Activated T-cell treated with anti-CD3 and anti-CD28 coated beads, Interleukin-2, amount 50 U/mL, for 4 hours (primary cell): ENCODE data around the gene HOXA5. TPM values are rescaled to one million over a fixed set of nuclear protein-coding genes. Genes with fewer than 3 reads are reported as not detected.

Experiments used
- ATAC-seq, 2 donors: fragments of 200-7000 bp; cut with Tn5 transposase; one replicate each; pipeline ENCODE4 v1.10.0; 2021
- DNase-seq: peaks from one replicate; pipeline ENCODE4 v3.0.0-alpha.2; 2020
- H3K27me3 Mint-ChIP-seq: one replicate; pipeline ENCODE4 v1.8.0; 2021; ENCODE audit warnings: low read depth, mixed read lengths
- H3K36me3 Mint-ChIP-seq: one replicate; pipeline ENCODE4 v1.8.0; 2022; ENCODE audit warnings: mixed read lengths; ENCODE audit not compliant: insufficient read depth
- H3K4me1 Mint-ChIP-seq: one replicate; pipeline ENCODE4 v1.8.0; 2021; ENCODE audit warnings: low read depth, mixed read lengths
- H3K4me3 Mint-ChIP-seq: one replicate; pipeline ENCODE4 v1.8.0; 2021; ENCODE audit warnings: mild to moderate bottlenecking, moderate library complexity, mixed read lengths
- H3K9me3 Mint-ChIP-seq: one replicate; pipeline ENCODE4 v1.8.0; 2021; ENCODE audit warnings: mixed read lengths
- total RNA-seq, 3 donors: library from RNA; stranded (reverse); gene quantifications; one replicate each; pipeline ENCODE4 v1.2.1, GENCODE V29; 2021

Gene HOXA5
- total RNA-seq, 3 donors from 2014 or later, result not detected

DNA sequence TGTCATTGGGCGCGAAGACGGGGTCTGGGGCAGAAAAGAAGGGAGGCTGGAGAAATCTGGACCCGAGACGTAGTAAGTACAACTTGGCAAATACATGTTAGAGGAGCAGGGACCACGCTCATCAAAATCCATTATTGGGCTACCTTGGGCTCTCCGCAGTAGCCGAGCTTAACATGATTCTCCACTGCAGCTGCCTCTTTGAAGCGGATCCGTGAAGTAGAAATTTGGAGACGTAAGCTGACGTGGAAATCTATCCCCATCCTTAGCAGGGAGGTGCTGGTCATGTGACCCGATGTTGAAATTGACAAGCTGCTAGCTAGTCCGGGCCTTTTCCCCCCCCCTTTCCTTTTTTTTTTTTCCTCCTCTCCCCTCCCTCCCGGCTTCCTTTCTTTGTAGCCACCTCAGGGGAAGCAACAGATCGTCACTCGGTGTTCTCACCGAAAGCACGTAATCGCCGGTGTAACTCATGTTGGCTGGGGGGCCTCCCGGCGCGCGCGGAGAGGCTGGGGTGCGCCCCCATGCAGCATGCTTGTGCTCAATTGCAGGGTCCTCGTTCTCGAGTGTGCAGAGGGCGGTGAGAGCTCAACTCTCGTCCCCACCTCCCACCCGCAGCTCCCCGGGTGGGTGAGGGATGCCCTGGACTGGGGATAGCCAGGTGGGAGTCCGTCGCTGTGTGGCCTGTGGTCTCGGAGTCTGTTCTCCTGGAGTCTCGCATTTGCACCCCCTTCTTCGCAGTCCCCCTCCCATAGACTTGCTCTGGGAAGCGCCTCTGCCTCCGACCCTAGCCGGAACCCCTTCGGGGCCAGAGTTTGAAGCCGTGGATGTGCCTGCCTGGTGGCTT lies 41.8 kb upstream of the HOXA5 start, which contains the start of gene HOXA11:
Gene HOXA11 (minus strand): TSS at position 220 of the 841 bp plus-strand sequence. CDS start 88 bp downstream, at position 132.
- Mint-ChIP-seq H3K4me1 (peaks cover 46% of the 10 kb centered on the region), H3K36me3 (no peaks in the 10 kb centered on the region), H3K9me3 (no peaks in the 10 kb centered on the region), H3K27me3 (peaks cover 87% of the 10 kb centered on the region), H3K4me3 (peak within 1 kb of the TSS; percentile 64)
- ATAC-seq (no peak), DNase-seq (no peak)

GRCh38 chr7:27184337-27185012 lies 41.0 kb upstream of the HOXA5 start:
- Mint-ChIP-seq H3K36me3 (no peaks in the 10 kb centered on the region), H3K27me3 (peaks cover 84% of the 10 kb centered on the region), H3K4me3 (peak overlapping the region; percentile 64), H3K4me1 (peaks cover 47% of the 10 kb centered on the region), H3K9me3 (no peaks in the 10 kb centered on the region)
- ATAC-seq (no peak), DNase-seq (no peak)

- DNase-seq (no peak), ATAC-seq (no peak)
- peaks cover 44% of the 10 kb centered on the region for H3K4me1 Mint-ChIP-seq
- H3K9me3 Mint-ChIP-seq, result no peaks in the 10 kb centered on the region
- H3K36me3 Mint-ChIP-seq, result no peaks in the 10 kb centered on the region
- peak overlapping the region; percentile 61 for H3K4me3 Mint-ChIP-seq
- H3K27me3 Mint-ChIP-seq, result peaks cover 85% of the 10 kb centered on the region
Observed at GRCh38 chr7:27183682-27184336, 40.3 kb upstream of the HOXA5 start.

DNA sequence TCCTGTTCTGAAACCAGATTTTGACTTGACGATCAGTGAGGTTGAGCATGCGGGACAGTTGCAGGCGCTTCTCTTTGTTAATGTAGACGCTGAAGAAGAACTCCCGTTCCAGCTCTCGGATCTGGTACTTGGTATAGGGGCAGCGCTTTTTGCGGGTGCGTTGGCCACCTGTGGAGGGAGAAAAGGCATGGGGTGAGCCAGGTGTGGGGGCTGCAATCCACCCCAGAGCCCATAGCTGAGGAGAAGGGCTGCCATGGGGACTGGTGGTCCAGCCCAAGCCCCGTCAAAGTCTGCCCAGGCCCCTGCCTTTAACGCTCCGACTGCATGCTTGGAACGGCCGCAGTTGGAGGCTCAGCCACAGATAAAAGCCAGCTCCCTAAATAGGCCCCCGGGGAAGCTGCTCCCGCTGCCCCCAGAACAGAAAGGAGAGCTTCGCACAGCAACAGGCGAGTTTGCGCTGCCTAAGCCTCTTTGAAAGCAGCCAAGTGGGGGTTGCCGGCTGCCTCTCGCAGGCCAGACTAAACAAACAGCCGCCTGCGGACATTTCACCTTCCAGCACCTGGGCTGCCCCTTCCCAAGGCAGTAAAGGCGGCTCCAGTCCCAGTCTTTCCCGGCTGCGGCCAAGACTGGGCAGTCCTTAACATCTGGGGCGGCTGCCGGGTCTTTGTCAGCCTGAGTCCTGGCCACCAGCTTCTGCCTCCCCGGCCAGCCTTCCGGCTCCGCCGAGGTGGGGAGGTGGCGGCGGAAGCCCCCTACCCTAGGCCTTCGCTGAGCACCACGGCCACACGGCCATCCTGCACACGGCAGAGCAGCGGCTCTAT lies 39.6 kb upstream of the HOXA5 start:
- DNase-seq (no peak), ATAC-seq (no peak)
- Mint-ChIP-seq H3K4me1 (peaks cover 37% of the 10 kb centered on the region), H3K36me3 (no peaks in the 10 kb centered on the region), H3K9me3 (no peaks in the 10 kb centered on the region), H3K4me3 (no peak overlapping the region), H3K27me3 (peaks cover 82% of the 10 kb centered on the region)

DNA sequence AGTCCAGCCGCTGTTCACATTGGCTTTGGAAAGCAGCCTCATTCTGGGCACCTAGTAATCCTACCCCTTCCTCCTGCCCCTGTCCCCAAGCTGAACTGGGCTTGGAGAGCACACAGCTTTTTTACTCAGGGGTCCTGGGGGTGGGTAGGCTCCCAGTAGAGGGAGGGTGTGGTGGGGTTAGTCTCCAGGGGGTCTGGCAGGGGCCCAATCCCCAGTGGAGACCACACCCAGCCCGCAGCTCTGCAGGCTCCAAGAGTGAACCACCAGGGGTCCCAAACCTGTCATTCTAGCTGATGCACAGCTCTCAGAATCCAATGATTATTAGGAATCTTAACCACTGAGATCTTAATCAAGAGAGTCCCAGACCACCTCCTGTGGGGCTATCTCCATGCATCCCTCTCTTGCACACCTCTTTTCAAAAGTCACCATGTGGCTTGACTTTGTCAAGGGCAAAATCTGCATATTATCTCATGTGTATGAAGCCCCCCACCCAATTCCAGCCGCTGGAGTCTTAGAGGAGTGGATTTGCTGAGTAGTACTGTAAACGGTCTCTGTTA lies 38.9 kb upstream of the HOXA5 start:
- peaks cover 82% of the 10 kb centered on the region for H3K27me3 Mint-ChIP-seq
- H3K4me3 Mint-ChIP-seq, result no peak overlapping the region
- ATAC-seq (no peak), DNase-seq (no peak)
- H3K36me3 Mint-ChIP-seq, result no peaks in the 10 kb centered on the region
- H3K9me3 Mint-ChIP-seq, result no peaks in the 10 kb centered on the region
- H3K4me1 Mint-ChIP-seq, result peaks cover 30% of the 10 kb centered on the region

DNA sequence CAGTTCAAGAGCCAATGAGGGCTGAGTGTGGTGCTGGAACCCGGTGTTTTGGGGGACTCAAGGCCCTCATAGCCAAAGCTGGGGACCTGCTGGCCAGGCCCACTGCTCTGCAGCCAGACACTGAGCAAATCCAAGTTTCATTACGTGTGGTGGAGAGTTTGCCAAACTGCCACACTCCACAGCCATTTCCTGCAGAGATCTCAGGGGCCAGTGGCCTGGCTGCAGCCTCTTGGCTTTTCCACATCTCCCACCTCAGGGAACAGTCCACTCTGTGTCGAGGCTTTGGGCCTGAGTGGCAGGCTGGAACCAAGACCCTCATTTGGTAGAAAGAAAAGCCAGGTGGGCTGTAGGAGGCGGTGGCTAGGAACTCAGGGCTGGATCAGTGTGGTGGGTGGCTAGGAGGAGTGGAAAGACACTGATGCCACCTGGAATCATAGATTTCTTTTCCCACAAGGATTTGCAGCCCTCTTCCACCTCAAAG lies 38.4 kb upstream of the HOXA5 start:
- no peaks in the 10 kb centered on the region for H3K9me3 Mint-ChIP-seq
- ATAC-seq, result no peak
- peaks cover 81% of the 10 kb centered on the region for H3K27me3 Mint-ChIP-seq
- H3K4me1 Mint-ChIP-seq, result peaks cover 28% of the 10 kb centered on the region
- DNase-seq, result no peak
- H3K4me3 Mint-ChIP-seq, result no peak overlapping the region
- no peaks in the 10 kb centered on the region for H3K36me3 Mint-ChIP-seq

GRCh38 chr7:27180431-27181420 lies 37.2 kb upstream of the HOXA5 start:
- Mint-ChIP-seq H3K4me1 (peaks cover 22% of the 10 kb centered on the region), H3K27me3 (peaks cover 81% of the 10 kb centered on the region), H3K4me3 (no peak overlapping the region), H3K9me3 (no peaks in the 10 kb centered on the region), H3K36me3 (no peaks in the 10 kb centered on the region)
- ATAC-seq (no peak), DNase-seq (no peak)

- peak; percentile 68 to 70 for ATAC-seq
Observed at GRCh38 chr7:27179503-27180430, 36.3 kb upstream of the HOXA5 start.

GRCh38 chr7:27179030-27179429 lies 35.5 kb upstream of the HOXA5 start:
- Mint-ChIP-seq H3K4me1 (peaks cover 11% of the 10 kb centered on the region), H3K36me3 (no peaks in the 10 kb centered on the region), H3K4me3 (no peak overlapping the region), H3K27me3 (peaks cover 80% of the 10 kb centered on the region), H3K9me3 (no peaks in the 10 kb centered on the region)
- ATAC-seq, result no peak
- no peak for DNase-seq

More at GRCh38 chr7:27179503-27180430, 36.3 kb upstream of the HOXA5 start:
- Mint-ChIP-seq H3K4me3 (peak overlapping the region; percentile 0), H3K36me3 (no peaks in the 10 kb centered on the region), H3K27me3 (peaks cover 80% of the 10 kb centered on the region), H3K4me1 (peaks cover 16% of the 10 kb centered on the region), H3K9me3 (no peaks in the 10 kb centered on the region)
- DNase-seq, result peak; percentile 55

DNA sequence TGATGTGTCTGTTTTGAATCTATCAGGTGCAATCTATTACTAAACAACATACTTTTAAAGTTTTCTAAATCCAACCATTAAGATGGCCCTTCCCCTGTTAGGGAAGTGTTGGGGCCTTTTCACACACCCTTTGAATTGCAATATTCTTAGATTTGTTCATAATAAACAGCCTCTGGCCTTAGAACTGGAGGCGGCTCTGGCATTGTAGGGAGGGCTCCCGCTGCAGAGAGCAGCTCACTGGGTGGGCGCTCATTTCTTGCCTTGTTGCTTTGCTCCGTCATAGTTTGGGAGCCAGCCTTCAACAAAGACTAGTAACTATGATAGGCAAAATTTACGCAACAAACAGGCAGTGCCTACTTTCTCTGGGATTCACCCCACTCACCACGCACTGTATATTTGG lies 34.9 kb upstream of the HOXA5 start:
- ATAC-seq, result no peak
- H3K4me3 Mint-ChIP-seq, result no peak overlapping the region
- H3K4me1 Mint-ChIP-seq, result peaks cover 7% of the 10 kb centered on the region
- peaks cover 74% of the 10 kb centered on the region for H3K27me3 Mint-ChIP-seq
- no peaks in the 10 kb centered on the region for H3K36me3 Mint-ChIP-seq
- no peaks in the 10 kb centered on the region for H3K9me3 Mint-ChIP-seq
- DNase-seq, result no peak

DNA sequence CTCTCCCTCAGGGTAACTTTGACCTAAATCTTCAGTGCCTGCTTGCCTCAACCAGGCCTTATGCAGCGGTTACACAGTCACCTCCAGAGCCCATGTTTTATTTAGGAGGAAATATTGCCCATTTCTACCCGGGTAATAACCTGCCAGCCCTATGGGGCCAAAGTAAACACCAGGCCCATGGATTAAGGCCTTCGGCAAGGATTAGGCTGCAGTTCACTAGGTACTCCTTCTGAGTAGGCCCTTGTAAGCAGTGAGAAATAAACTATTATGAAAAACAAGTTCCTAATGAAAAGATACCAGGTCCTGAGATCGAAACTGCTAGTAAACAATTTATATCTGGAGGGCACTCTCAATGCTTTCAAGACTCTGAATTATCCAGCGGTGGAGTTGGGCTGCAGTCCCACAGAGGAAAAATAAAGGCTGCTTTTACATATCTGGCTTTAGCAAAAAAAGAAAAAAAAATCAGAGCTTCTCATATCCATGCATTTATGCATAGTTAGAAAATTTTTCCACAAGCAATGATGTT lies 34.4 kb upstream of the HOXA5 start:
- no peaks in the 10 kb centered on the region for H3K36me3 Mint-ChIP-seq
- DNase-seq, result no peak
- peaks cover 7% of the 10 kb centered on the region for H3K4me1 Mint-ChIP-seq
- no peaks in the 10 kb centered on the region for H3K9me3 Mint-ChIP-seq
- H3K4me3 Mint-ChIP-seq, result no peak overlapping the region
- H3K27me3 Mint-ChIP-seq, result peaks cover 72% of the 10 kb centered on the region
- no peak for ATAC-seq
